Trophoblast cell (in vitro differentiated cells and primary cell): ENCODE measurements around the gene IL18R1.
A peak's percentile ranks its signal among the peaks of the same experiment; 100 is the strongest.

Source experiments
- DNase-seq, 2 donors: peaks; one replicate each; pipeline ENCODE4 v3.0.0-alpha.2; 2016
- H2AFZ ChIP-seq: 2 replicates; pipeline ENCODE4 v1.6.1; 2013; ENCODE audit warnings: low read length, moderate library complexity, mild to moderate bottlenecking; ENCODE audit not compliant: insufficient read depth, poor library complexity
- H2AK5ac ChIP-seq: 2 replicates; pipeline ENCODE4 v1.6.1; 2013; ENCODE audit warnings: mild to moderate bottlenecking, low read length
- H2BK120ac ChIP-seq: 2 replicates; pipeline ENCODE4 v1.6.1; 2013; ENCODE audit warnings: low read length, mild to moderate bottlenecking, moderate library complexity; ENCODE audit not compliant: insufficient read depth, poor library complexity
- H2BK12ac ChIP-seq: 2 replicates; pipeline ENCODE4 v1.6.1; 2013; ENCODE audit warnings: mild to moderate bottlenecking, low read length, moderate library complexity
- H2BK5ac ChIP-seq: 2 replicates; pipeline ENCODE4 v1.6.1; 2013; ENCODE audit warnings: low read length, low read depth, moderate library complexity, mild to moderate bottlenecking; ENCODE audit not compliant: poor library complexity
- H3K14ac ChIP-seq: 2 replicates; pipeline ENCODE4 v1.6.1; 2013; ENCODE audit warnings: mild to moderate bottlenecking, low read length
- H3K18ac ChIP-seq: 2 replicates; pipeline ENCODE4 v1.6.1; 2013; ENCODE audit warnings: mild to moderate bottlenecking, low read length
- H3K23ac ChIP-seq: 2 replicates; pipeline ENCODE4 v1.6.1; 2013; ENCODE audit warnings: low read length
- H3K27ac ChIP-seq: 2 replicates; pipeline ENCODE4 v1.5.1; 2013; ENCODE audit warnings: low read depth, mild to moderate bottlenecking, inconsistent platforms, low read length, moderate library complexity
- H3K27me3 ChIP-seq: 2 replicates; pipeline ENCODE4 v1.6.1; 2013; ENCODE audit warnings: inconsistent platforms, mild to moderate bottlenecking, low read length, moderate library complexity; ENCODE audit not compliant: insufficient read depth
- H3K36me3 ChIP-seq, 2 experiments: 1 replicate in 1 of 2; 2 replicates in 1 of 2; pipeline ENCODE4 v1.6.1; 2013; ENCODE audit warnings: low read length in 2 of 2, mild to moderate bottlenecking in 2 of 2, moderate library complexity in 1 of 2; ENCODE audit not compliant: insufficient read depth in 2 of 2, control insufficient read depth in 1 of 2
- H3K4ac ChIP-seq: 2 replicates; pipeline ENCODE4 v1.6.1; 2013; ENCODE audit warnings: low read depth, mild to moderate bottlenecking, low read length, moderate library complexity
- H3K4me1 ChIP-seq, 2 experiments: 1 replicate in 1 of 2; 2 replicates in 1 of 2; pipeline ENCODE4 v1.6.1; 2013; ENCODE audit warnings: low read length in 2 of 2, mild to moderate bottlenecking in 2 of 2, moderate library complexity in 1 of 2; ENCODE audit not compliant: insufficient read depth in 2 of 2, control insufficient read depth in 1 of 2
- H3K4me2 ChIP-seq: 2 replicates; pipeline ENCODE4 v1.6.1; 2013; ENCODE audit warnings: inconsistent platforms, mild to moderate bottlenecking, low read length, moderate library complexity
- H3K4me3 ChIP-seq: 2 replicates; pipeline ENCODE4 v1.5.1; 2013; ENCODE audit warnings: mild to moderate bottlenecking, low read depth, low read length, inconsistent platforms
- H3K79me1 ChIP-seq: one replicate; pipeline ENCODE4 v1.6.1; 2013; ENCODE audit warnings: low read length
- H3K79me2 ChIP-seq: 2 replicates; pipeline ENCODE4 v1.6.1; 2013; ENCODE audit warnings: low read length, mild to moderate bottlenecking; ENCODE audit not compliant: control insufficient read depth, insufficient read depth, poor library complexity
- H3K9ac ChIP-seq: 2 replicates; pipeline ENCODE4 v1.6.1; 2013; ENCODE audit warnings: mild to moderate bottlenecking, low read length
- H3K9me3 ChIP-seq: 2 replicates; pipeline ENCODE4 v1.6.1; 2013; ENCODE audit warnings: low read depth, mild to moderate bottlenecking, control low read depth, inconsistent platforms, low read length; ENCODE audit not compliant: insufficient read depth
- H4K12ac ChIP-seq: 2 replicates; pipeline ENCODE4 v1.6.1; 2013; ENCODE audit warnings: low read depth, mild to moderate bottlenecking, low read length, moderate library complexity
- H4K8ac ChIP-seq: 2 replicates; pipeline ENCODE4 v1.6.1; 2013; ENCODE audit warnings: low read depth, mild to moderate bottlenecking, low read length, moderate library complexity
- H4K91ac ChIP-seq: one replicate; pipeline ENCODE4 v1.6.1; 2013; ENCODE audit warnings: low read depth, mild to moderate bottlenecking, low read length, moderate library complexity
- WGBS: extraction: QIAGEN DNeasy Blood & Tissue Kit; methylation state at CpG from one replicate; pipeline ENCODE4 v1.1.7; 2013; ENCODE audit warnings: missing lambda C conversion rate; ENCODE audit not compliant: insufficient read length, insufficient coverage; ENCODE audit errors: extremely low coverage; 5-methylcytosine and 5-hydroxymethylcytosine counted together

The IL18R1 gene

DNA sequence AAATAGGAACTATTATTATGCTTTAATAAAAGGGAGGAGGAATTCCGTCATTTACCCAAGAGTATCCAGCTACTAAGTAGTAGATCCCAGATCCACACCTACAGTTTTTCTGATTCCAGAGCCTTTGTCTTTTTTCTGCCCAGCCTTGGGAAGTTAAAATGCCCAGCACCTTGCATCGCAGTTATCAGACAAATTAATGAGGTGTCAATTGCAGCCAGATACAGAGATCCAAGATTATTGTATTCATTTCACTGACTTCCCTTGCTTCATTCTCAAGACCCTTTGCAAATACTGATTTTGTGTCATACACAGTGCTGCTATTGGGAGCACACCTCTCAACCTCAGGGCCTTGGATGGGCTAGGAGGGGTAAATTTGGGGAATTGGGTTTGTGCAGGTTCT is 1.1 kb downstream of the IL18R1 start:
- Histone ChIP-seq H3K9me3 (no peaks in the 10 kb centered on the region), H3K79me1 (peaks cover 3% of the 10 kb centered on the region), H2BK12ac (no peak overlapping the region), H4K12ac (no peak overlapping the region), H3K27me3 (peaks cover 7% of the 10 kb centered on the region), H3K4me2 (no peak overlapping the region), H3K18ac (no peak overlapping the region), H3K4me1 (peaks cover 0 to 5% of the 10 kb centered on the region in 2 experiments), H3K27ac (no peak overlapping the region), H2AK5ac (no peak overlapping the region), H4K8ac (no peak overlapping the region), H2BK120ac (no peak overlapping the region), H3K14ac (no peak overlapping the region), H4K91ac (no peak overlapping the region), H3K4ac (no peak overlapping the region), H2BK5ac (no peak overlapping the region), H3K23ac (no peak overlapping the region), H3K9ac (no peak overlapping the region), H3K36me3 (no peaks in the 10 kb centered on the region), H3K4me3 (no peak overlapping the region), H2AFZ (no peak overlapping the region), H3K79me2 (peaks cover 2% of the 10 kb centered on the region)
- WGBS, result no CpG with 5 or more reads among the region's 2 CpGs
- DNase-seq, result no peak

DNA sequence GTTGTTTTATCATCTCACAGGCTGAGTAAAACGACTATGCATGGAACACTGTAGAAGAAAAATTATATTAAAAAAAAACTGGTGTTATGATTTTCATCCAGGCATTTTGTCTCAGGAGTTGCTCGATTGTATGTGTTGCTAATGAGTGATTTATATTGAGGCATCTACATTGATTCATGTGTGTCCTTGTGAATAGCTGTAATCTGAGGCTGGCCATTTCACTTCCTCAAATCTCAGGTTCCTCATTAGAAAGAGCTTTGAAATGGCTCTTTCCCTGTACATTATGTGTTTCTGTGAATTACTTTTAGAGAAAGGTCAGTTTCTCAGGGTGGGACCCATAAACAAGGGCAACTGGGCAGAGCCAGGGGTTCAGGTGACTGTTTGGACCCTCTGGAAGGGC is 2.3 kb downstream of the IL18R1 start:
- no CpG with 5 or more reads among the region's 2 CpGs for WGBS
- H3K4ac ChIP-seq, result no peak overlapping the region
- no peak overlapping the region for H2BK120ac ChIP-seq
- peaks cover 0 to 5% of the 10 kb centered on the region in 2 experiments for H3K4me1 ChIP-seq
- H3K79me2 ChIP-seq, result peaks cover 2% of the 10 kb centered on the region
- H3K79me1 ChIP-seq, result peaks cover 3% of the 10 kb centered on the region
- no peak overlapping the region for H4K12ac ChIP-seq
- H4K8ac ChIP-seq, result no peak overlapping the region
- H2BK5ac ChIP-seq, result no peak overlapping the region
- H3K9ac ChIP-seq, result no peak overlapping the region
- H3K27ac ChIP-seq, result no peak overlapping the region
- H4K91ac ChIP-seq, result no peak overlapping the region
- no peak overlapping the region for H3K23ac ChIP-seq
- no peak overlapping the region for H2AK5ac ChIP-seq
- H2AFZ ChIP-seq, result no peak overlapping the region
- H2BK12ac ChIP-seq, result no peak overlapping the region
- H3K14ac ChIP-seq, result no peak overlapping the region
- H3K27me3 ChIP-seq, result peaks cover 7% of the 10 kb centered on the region
- DNase-seq, result no peak
- no peak overlapping the region for H3K4me2 ChIP-seq
- H3K18ac ChIP-seq, result no peak overlapping the region
- H3K9me3 ChIP-seq, result no peaks in the 10 kb centered on the region
- no peak overlapping the region for H3K4me3 ChIP-seq
- no peaks in the 10 kb centered on the region for H3K36me3 ChIP-seq

DNA sequence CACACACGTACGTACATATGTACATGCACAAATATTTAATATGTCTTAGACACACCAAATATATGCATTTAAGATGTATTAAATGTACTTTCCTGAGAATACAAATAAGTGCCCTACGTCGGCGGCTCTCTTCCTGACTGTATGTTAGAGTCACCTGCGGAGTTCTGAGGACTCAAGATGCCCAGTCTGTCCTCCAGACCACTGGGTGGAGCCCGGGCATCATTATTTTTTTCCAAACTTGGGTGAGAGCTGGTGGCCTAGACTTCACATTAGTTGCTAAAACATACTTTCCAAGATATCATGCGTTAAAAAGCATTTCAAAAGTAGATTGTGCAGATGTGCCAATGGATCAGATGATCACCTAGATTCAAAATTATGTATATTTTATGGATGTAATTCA is 2.9 kb downstream of the IL18R1 start:
- H3K14ac ChIP-seq, result no peak overlapping the region
- H3K23ac ChIP-seq, result no peak overlapping the region
- no peak overlapping the region for H4K8ac ChIP-seq
- peaks cover 7% of the 10 kb centered on the region for H3K27me3 ChIP-seq
- no peak overlapping the region for H2AFZ ChIP-seq
- no peak overlapping the region for H2BK12ac ChIP-seq
- no peaks in the 10 kb centered on the region for H3K9me3 ChIP-seq
- H3K4me3 ChIP-seq, result no peak overlapping the region
- no peak for DNase-seq
- H3K9ac ChIP-seq, result no peak overlapping the region
- H3K4me2 ChIP-seq, result no peak overlapping the region
- no peak overlapping the region for H2BK5ac ChIP-seq
- no peaks in the 10 kb centered on the region for H3K36me3 ChIP-seq
- H4K91ac ChIP-seq, result no peak overlapping the region
- peaks cover 3% of the 10 kb centered on the region for H3K79me1 ChIP-seq
- WGBS, result no CpG with 5 or more reads among the region's 8 CpGs
- H2AK5ac ChIP-seq, result no peak overlapping the region
- no peak overlapping the region for H3K27ac ChIP-seq
- no peak overlapping the region for H4K12ac ChIP-seq
- no peak overlapping the region for H3K4ac ChIP-seq
- H3K79me2 ChIP-seq, result peaks cover 2% of the 10 kb centered on the region
- H3K18ac ChIP-seq, result no peak overlapping the region
- no peak overlapping the region for H2BK120ac ChIP-seq
- peaks cover 0 to 5% of the 10 kb centered on the region in 2 experiments for H3K4me1 ChIP-seq

DNA sequence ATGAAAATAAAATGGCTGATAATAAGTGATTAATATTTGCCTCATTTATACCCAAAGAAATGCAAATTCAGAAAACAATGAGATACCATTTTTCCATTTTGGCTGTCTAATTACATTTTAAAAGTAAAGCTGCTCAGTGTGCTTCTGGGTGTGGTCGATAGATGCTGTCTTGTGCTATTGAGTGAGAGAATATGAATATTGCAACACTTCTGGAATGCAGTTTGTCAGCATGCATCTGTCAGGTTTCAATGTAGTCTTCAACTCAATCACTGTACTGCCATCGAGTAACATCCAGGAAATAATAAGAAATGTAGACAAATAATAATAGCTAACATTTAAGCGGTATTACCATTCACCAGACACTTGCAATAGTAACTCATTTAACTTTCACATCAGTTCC is 3.9 kb downstream of the IL18R1 start:
- no peak overlapping the region for H3K9ac ChIP-seq
- no peak overlapping the region for H4K8ac ChIP-seq
- no peak overlapping the region for H2BK5ac ChIP-seq
- H3K18ac ChIP-seq, result no peak overlapping the region
- no peak overlapping the region for H2BK12ac ChIP-seq
- no peak overlapping the region for H2AK5ac ChIP-seq
- no peak overlapping the region for H3K4me2 ChIP-seq
- H3K9me3 ChIP-seq, result no peaks in the 10 kb centered on the region
- no peak overlapping the region for H4K12ac ChIP-seq
- no peak overlapping the region for H4K91ac ChIP-seq
- H3K23ac ChIP-seq, result no peak overlapping the region
- no peak overlapping the region for H3K4me3 ChIP-seq
- peak; percentile 53 to 83 for DNase-seq
- H3K79me2 ChIP-seq, result peaks cover 2% of the 10 kb centered on the region
- no peak overlapping the region for H2AFZ ChIP-seq
- no peak overlapping the region for H3K4ac ChIP-seq
- no peak overlapping the region for H2BK120ac ChIP-seq
- H3K79me1 ChIP-seq, result peaks cover 3% of the 10 kb centered on the region
- no peaks in the 10 kb centered on the region for H3K36me3 ChIP-seq
- no peak overlapping the region for H3K27ac ChIP-seq
- no CpG with 5 or more reads among the region's 3 CpGs for WGBS
- no peak overlapping the region for H3K14ac ChIP-seq
- peaks cover 7% of the 10 kb centered on the region for H3K27me3 ChIP-seq
- peaks cover 0 to 5% of the 10 kb centered on the region in 2 experiments for H3K4me1 ChIP-seq
